ENCODE results near the gene RAB40C.
"Not testable (repeated sequence)": the region's sequence is repeated elsewhere in the genome, so short reads cannot be mapped to it uniquely, and the experiment has no call there.

Gene RAB40C

DNA sequence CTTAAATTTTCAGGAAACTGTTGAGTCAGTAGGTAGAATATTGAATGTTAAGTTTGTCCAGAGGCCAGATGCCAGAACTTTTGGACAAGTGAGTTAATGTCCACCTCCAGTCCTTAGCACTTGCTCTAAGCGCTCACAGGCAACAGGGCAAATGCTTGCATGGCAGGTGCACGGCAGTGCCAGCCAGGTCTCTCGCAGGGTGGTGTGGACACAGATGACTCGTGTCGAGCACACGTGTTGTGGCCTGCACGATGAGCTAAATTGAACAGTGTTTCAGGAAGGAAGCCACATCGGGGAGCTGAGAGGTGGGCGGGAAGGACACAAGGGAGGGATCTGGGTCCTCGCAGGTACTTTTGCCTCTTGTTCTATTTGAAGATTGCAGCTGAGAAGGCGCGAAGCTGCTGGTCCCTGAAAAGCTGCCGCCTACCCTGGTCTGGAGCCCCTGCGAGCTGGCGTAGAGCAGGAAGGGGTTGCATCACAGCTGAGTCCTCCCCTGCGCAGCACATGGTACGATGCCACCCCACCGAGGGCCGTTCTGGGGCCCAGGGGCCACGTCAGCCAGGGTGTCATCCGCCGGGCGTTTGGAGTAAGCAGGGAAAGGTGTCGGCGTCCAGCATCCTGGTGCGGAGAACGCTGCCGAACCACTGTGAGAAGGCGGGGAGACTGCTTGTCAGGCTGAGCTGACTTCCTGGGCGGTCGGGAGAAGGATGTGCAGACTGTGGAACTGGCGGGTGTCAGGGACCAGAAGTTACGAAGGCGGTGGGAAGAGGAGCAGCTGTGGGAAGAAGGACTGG lies 6.3 kb downstream of the RAB40C start:
- TF ChIP-seq, protein P1, sequence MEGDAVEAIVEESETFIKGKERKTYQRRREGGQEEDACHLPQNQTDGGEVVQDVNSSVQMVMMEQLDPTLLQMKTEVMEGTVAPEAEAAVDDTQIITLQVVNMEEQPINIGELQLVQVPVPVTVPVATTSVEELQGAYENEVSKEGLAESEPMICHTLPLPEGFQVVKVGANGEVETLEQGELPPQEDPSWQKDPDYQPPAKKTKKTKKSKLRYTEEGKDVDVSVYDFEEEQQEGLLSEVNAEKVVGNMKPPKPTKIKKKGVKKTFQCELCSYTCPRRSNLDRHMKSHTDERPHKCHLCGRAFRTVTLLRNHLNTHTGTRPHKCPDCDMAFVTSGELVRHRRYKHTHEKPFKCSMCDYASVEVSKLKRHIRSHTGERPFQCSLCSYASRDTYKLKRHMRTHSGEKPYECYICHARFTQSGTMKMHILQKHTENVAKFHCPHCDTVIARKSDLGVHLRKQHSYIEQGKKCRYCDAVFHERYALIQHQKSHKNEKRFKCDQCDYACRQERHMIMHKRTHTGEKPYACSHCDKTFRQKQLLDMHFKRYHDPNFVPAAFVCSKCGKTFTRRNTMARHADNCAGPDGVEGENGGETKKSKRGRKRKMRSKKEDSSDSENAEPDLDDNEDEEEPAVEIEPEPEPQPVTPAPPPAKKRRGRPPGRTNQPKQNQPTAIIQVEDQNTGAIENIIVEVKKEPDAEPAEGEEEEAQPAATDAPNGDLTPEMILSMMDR (IDR thresholded peaks at IDR 0.05; ENCODE audit: poor library complexity, severe bottlenecking), result no peak
- 0 out of 2 replicates have a peak, but pooled peaks cover 3% of the 10 kb centered on the region for H3K36me3 ChIP-seq (ENCODE audit: low read depth)
- H3K4me1 ChIP-seq (ENCODE audit: insufficient read depth, poor library complexity, severe bottlenecking), result peaks cover 27% of the 10 kb centered on the region
- H3K27ac ChIP-seq (ENCODE audit: poor library complexity, severe bottlenecking), result no peak overlapping the region
- no peaks in the 10 kb centered on the region for H3K27me3 ChIP-seq (ENCODE audit: insufficient read depth, poor library complexity, severe bottlenecking)
- H3K9me3 ChIP-seq (ENCODE audit: severe bottlenecking), result no peaks in the 10 kb centered on the region
- DNase-seq (ENCODE audit: low spot score) (peak; percentile 61), ATAC-seq (ENCODE audit: low read depth) (no peak)
- H3K4me3 ChIP-seq (ENCODE audit: severe bottlenecking), result no peak overlapping the region

DNA sequence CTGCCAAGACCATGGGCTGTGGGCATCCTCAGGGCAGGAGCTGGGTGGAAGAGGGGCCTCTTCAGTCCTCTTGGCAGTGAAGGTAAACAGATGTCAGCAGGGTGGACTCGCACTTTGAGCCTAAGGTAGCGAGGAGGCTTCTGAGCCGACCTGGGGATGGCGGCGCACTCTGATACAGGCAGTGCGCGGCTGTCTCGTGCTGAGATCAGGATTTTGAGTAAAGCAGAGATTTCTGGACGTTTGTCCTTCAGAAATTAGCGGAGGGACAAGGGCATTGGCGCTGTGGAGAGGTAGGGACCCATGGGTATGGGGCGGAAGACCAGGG lies 6.8 kb downstream of the RAB40C start:
- H3K4me3 ChIP-seq (ENCODE audit: severe bottlenecking), result no peak overlapping the region
- H3K9me3 ChIP-seq (ENCODE audit: severe bottlenecking), result peaks cover 2% of the 10 kb centered on the region
- ATAC-seq (ENCODE audit: low read depth) (no peak), DNase-seq (ENCODE audit: low spot score) (no peak)
- 0 out of 2 replicates have a peak, but pooled peaks cover 3% of the 10 kb centered on the region for H3K36me3 ChIP-seq (ENCODE audit: low read depth)
- H3K27ac ChIP-seq (ENCODE audit: poor library complexity, severe bottlenecking), result no peak overlapping the region
- TF ChIP-seq, protein P1 (IDR thresholded peaks at IDR 0.05; ENCODE audit: poor library complexity, severe bottlenecking), result no peak
- H3K4me1 ChIP-seq (ENCODE audit: insufficient read depth, poor library complexity, severe bottlenecking), result peaks cover 25% of the 10 kb centered on the region
- no peaks in the 10 kb centered on the region for H3K27me3 ChIP-seq (ENCODE audit: insufficient read depth, poor library complexity, severe bottlenecking)

DNA sequence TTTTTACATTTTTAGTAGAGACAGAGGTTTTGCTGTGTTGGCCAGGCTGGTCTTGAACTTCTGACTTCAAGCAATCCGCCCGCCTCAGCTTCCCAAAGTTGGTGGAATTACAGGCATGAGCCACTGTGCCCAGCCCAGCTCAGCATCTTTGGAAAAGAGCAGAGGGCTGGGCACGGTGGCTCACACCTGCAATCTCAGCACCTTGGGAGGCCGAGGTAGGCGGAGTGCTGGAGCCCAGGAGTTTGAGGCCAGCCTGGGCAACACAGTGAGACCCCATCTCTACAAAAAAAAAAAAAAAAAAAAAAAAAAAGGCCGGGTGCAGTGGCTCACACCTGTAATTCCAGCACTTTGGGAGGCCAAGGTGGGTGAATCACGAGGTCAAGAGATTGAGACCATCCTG lies 7.8 kb downstream of the RAB40C start:
- not testable (repeated sequence) for H3K36me3 ChIP-seq (ENCODE audit: low read depth); DNase-seq (ENCODE audit: low spot score); ATAC-seq (ENCODE audit: low read depth)

GRCh38 chr16:598823-599739 lies 9.2 kb downstream of the RAB40C start:
- TF ChIP-seq, protein P1 (IDR thresholded peaks at IDR 0.05; ENCODE audit: poor library complexity, severe bottlenecking), result no peak
- Histone ChIP-seq H3K27ac (ENCODE audit: poor library complexity, severe bottlenecking) (no peak overlapping the region), H3K4me1 (ENCODE audit: insufficient read depth, poor library complexity, severe bottlenecking) (peaks cover 5% of the 10 kb centered on the region), H3K27me3 (ENCODE audit: insufficient read depth, poor library complexity, severe bottlenecking) (no peaks in the 10 kb centered on the region), H3K9me3 (ENCODE audit: severe bottlenecking) (peaks cover 2% of the 10 kb centered on the region), H3K4me3 (ENCODE audit: severe bottlenecking) (no peak overlapping the region), H3K36me3 (ENCODE audit: low read depth) (0 out of 2 replicates have a peak, but pooled peaks cover 3% of the 10 kb centered on the region)
- no peak for ATAC-seq (ENCODE audit: low read depth)
- peak; percentile 57 for DNase-seq (ENCODE audit: low spot score)

More for the DNA sequence above, 7.8 kb downstream of the RAB40C start:
- H3K4me1 ChIP-seq (ENCODE audit: insufficient read depth, poor library complexity, severe bottlenecking), result peaks cover 18% of the 10 kb centered on the region
- H3K27ac ChIP-seq (ENCODE audit: poor library complexity, severe bottlenecking); H3K9me3 ChIP-seq (ENCODE audit: severe bottlenecking); H3K27me3 ChIP-seq (ENCODE audit: insufficient read depth, poor library complexity, severe bottlenecking); H3K4me3 ChIP-seq (ENCODE audit: severe bottlenecking): not testable (repeated sequence)

GRCh38 chr16:600781-601180 lies 10.9 kb downstream of the RAB40C start:
- Histone ChIP-seq H3K9me3 (ENCODE audit: severe bottlenecking) (peaks cover 2% of the 10 kb centered on the region), H3K4me1 (ENCODE audit: insufficient read depth, poor library complexity, severe bottlenecking) (peaks cover 3% of the 10 kb centered on the region), H3K36me3 (ENCODE audit: low read depth) (0 out of 2 replicates have a peak, but pooled peaks cover 3% of the 10 kb centered on the region), H3K27me3 (ENCODE audit: insufficient read depth, poor library complexity, severe bottlenecking) (no peaks in the 10 kb centered on the region), H3K27ac (ENCODE audit: poor library complexity, severe bottlenecking) (no peak overlapping the region), H3K4me3 (ENCODE audit: severe bottlenecking) (no peak overlapping the region)
- TF ChIP-seq, protein P1 (IDR thresholded peaks at IDR 0.05; ENCODE audit: poor library complexity, severe bottlenecking), result peak; percentile 44
- no peak for DNase-seq (ENCODE audit: low spot score)
- peak; percentile 48; the same call in 2 of the 3 replicates for ATAC-seq (ENCODE audit: low read depth)

All from RWPE2 (cell line).